HG02642 (cell line): ENCODE results near the gene GLYR1.

Experiments
- ATAC-seq: cut with Tn5 transposase; IDR thresholded peaks from one replicate; pipeline ENCODE4 v1.9.1; 2021; ENCODE audit warnings: mild to moderate bottlenecking; ENCODE audit not compliant: unreplicated experiment, poor library complexity

Gene GLYR1

DNA sequence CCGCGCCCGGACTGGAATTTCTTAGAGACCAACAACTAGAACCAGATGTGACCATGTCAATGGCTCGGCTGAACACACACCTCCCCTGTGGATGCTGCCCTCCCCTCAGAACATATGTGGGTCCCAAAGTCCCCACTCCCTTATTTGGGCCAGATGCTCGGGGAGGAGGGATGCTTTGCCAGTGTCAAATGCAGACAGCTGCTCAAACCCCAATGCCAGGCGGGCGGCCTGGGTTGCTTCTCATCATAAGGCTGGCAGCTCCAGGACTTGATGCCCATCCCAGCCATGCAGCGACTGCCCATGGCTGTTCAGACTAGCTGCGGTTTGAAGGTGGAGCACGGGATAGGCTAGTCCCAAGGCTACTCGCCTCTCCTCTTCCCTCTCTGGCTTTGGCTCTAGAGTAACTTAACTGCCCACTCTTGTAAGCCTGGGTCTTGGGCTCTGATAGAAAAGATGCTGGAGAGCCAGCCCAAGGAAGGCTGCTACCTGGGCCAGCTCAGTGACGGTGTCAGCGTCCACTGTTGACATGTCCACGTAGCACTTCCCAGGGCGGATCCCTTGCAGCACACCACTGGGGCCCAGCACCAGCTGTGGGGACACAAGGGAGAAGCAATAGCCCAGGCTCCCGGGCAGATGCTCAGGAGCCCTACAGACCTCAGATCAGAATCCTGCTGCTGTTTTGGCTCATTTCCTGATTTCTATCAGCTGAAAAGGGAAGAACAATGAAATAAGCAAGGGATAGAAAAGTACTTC is 33.7 kb downstream of the GLYR1 start:
- ATAC-seq, result no peak

DNA sequence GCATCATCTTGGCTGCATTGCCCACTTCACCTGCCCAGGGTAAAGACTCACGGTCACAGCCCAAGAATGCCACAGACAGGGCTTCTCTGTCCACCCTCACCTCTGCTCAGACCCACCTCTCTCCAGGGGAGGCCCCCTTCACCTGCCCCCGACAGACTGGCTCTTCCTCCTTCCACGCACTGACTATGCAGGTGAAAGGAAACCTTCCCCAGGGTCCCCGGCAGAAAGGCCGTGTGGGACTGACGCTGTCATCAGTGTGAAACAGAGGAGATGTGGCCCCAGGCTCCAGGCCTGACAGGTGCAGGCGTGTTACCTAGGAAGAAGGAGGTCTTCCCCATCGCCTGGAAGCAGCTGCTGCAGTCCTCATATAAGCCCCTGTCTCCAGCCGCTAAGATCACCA is 35.3 kb downstream of the GLYR1 start:
- no peak for ATAC-seq

- no peak for ATAC-seq
Observed at GRCh38 chr16:4811242-4811641, 35.8 kb downstream of the GLYR1 start.

DNA sequence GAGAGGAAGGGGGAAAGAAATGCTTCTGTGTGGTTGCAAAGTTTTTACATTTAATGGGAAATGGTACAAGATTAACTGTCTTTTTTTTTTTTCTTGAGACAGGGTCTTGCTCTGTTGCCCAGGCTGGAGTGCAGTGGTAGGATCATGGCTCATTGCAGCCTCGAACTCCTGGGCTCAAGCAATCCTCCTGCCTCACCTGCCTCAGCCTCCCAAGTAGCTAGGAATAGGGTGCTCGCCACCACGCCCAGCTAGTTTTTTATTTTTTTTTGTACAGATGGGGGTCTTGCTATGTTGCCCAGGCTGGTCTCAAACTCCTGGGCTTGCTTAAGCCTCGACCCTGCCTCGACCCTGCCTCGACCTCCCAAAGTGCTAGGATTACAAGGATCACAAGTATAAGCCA is 40.8 kb downstream of the GLYR1 start:
- ATAC-seq, result no peak

DNA sequence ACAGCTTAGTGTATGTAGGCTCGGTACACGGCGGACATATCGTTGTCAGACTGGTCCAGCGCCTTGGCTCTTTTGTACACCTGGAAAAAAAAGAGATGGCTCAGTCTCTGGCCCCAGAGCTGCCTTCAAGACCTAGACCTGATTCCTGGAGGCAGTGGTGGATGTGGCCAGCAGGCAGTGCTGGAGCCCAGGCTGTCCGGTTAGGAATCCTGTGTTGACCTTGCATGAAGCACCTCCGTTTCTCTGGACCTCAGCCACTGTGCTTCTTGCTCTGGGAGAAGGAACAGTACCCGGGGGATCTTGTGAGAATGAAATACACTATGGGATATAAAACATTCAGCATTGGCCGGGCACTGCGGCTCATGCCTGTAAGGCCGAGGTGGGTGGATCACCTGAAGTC is 41.9 kb downstream of the GLYR1 start:
- ATAC-seq, result no peak

- no peak for ATAC-seq
Observed at GRCh38 chr16:4803898-4804762, 43.0 kb downstream of the GLYR1 start.

GRCh38 chr16:4803401-4803844 is 43.7 kb downstream of the GLYR1 start:
- no peak for ATAC-seq

DNA sequence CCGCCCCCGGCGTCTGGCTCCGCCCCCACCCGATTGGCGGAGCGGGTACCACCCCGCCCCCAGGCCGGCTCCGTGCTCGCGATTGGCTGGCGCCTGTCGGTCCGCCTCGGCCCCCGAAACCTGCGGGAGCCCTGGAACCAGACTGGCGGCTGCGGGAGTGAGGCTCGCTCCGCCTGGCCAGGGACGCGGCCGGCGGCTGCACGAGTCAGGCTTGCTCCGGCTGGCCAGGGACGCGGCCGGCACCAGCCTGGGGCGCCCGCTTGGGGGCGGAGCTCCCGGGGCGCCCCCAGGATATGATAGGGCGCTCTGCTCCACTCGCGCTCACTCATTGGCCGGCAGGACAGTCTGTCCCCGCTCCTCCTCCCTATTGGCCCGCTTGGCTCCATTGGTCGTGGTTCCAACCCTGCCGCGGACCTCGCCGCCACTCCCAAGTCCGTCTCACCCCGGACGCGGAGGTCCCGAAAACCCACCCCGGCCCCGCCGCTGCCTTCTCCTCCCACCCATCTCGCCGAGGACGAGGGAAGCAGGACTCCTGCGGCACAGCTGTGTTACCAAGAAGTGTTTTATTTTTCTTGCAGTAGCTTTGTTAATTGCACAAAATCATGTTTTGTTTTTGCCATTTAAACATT is 44.3 kb downstream of the GLYR1 start:
- peak; percentile 92 for ATAC-seq

GRCh38 chr16:4801962-4802658 is 45.0 kb downstream of the GLYR1 start, which contains the start of gene ROGDI:
TSS of gene ROGDI (minus strand) at chr16:4802633. CDS start at chr16:4802571, 62 bp downstream.
- peak; percentile 55 for ATAC-seq

GRCh38 chr16:4801051-4801961 is 45.8 kb downstream of the GLYR1 start:
- ATAC-seq, result no peak

DNA sequence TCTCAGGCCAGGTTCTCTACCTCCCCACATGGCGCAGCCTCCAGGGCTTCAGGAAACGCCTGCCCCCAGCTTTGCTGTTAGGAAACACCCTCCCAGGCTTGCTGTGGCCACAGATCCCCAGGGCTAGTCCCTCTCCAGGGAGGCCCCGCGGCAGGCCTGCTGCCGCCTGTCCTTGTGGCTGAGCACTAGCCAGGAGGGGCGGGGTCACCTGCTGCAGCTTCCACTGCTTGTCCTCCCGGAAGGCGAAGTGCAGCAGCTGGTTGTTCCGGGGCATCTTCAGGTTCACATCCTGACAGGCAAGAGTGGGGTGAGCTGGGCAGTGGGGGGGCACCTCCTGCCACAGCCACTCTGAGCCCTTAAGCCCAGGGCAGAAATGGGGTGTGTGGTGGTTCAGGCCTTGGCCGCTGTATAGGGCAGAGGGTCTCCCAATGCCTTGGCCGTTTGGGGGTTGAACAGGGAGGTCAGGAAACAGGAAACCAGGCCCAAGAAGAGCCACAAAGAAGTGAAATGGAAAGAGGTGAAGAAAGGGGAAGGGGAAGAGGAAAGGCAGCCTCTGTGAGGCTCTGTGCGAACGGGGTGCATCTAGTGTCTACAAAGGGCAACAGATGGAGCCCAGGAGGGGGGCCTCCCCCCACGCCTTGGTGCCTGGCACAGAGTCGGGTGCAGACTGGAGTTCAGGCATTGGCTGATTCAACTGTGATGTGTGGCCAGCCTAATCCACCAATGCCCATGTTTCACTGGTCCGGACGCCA is 46.6 kb downstream of the GLYR1 start:
- ATAC-seq, result no peak

GRCh38 chr16:4799171-4799855 is 47.8 kb downstream of the GLYR1 start:
- no peak for ATAC-seq

- no peak for ATAC-seq
Observed at GRCh38 chr16:4798456-4798855, 48.6 kb downstream of the GLYR1 start.

DNA sequence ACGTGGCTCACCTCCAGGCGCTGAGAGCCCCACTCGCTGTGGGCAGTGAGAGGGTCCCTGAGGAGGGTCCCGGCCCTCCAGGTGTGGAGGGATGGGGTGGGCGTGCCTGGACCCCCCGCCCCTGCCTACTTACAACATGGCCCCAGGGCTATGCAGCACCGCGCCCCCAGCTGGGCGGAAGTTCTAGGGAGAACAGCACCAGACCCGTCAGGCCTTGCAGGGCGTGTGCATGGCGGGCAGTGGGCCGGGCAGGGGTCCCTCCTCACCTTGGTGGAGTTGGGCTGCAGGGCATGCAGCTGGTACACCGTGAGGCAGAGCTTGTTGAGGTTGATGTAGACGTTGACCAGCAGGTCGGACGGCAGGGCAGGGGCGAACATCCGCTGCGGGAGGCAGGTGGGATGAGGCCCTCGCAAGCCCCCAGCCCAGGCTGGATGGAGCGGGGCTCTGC is 49.3 kb downstream of the GLYR1 start:
- ATAC-seq, result no peak

DNA sequence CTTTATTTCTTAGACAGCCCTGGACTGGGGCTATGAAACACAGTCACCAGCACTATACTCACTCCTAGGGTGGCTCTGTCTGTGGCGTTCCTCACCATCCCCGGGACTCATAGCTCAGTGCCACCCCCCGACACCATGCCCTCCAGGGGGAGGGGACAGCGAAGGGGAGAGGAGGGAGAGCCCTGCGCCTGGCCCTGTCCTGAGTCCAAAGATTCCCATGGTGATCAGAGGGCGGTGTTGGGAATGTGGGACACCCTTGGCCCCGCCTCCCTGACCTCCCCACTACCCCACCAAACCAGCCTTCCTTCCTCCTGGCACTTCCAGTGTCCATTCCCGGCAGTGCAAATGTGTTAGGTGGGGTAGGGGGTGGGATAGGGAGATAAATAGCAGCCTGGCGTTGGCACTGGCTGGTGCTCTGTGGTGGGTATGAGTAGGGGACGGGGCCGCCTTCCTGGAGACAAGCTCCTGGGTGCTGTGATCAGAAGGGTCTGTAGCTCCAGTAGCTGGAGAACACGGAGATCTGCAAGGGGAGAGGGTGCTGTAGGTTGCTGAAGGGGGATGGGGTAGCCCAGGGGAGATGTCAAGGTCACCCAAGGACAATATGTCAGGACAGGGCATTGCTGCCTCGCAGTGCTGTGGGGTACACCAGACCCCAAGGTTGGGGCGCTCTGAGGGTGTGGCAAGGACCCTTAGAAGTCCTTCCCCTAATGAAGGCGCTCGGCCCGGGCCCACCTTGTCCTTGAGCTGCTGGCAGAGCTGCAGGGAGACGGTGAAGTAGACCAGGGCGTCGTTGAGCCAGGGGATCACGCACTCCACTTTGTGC is 49.9 kb downstream of the GLYR1 start:
- no peak for ATAC-seq

DNA sequence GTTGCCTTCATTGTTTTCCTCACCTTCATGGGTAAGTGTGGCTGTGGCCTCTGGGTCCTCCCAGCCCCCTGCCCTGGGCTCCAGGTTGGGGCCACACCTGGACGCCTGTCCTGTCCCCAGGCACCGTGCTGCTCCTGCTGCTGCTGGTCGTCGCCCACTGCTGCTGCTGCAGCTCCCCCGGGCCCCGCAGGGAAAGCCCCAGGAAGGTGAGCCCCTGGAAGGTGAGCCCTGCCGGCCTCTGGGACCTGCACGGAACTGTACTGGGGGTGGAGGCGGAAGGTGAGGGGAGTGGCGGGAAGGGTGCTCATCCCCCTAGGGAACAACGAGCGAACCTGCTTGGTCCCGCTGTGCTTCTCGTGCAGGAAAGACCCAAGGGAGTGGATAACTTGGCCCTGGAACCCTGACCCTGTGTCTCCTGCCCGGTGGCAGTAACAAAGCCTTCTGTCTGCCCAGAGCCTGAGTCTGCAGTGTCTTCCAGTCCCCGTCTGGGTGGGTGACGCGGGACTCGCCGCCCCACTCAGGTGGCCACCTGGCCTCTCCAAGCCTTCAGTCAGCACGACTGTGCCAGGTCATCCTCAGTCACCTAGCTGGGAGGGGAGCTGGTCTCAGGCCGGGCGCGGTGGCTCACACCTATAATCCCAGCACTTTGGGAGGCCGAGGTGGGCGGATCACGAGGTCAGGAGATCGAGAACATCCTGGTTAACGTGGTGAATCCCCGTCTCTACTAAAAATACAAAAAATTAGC is 51.1 kb downstream of the GLYR1 start:
- no peak for ATAC-seq
